NCI-H1092 (cell line): ENCODE measurements around the gene ZNF121.
"Not testable (repeated sequence)": the region's sequence is repeated elsewhere in the genome, so short reads cannot be mapped to it uniquely, and the experiment has no call there.

ENCODE experiments used
- DNase-seq: peaks from one replicate; lab custom pipeline; 2025; lab: John Stamatoyannopoulos, UW

Gene ZNF121

DNA sequence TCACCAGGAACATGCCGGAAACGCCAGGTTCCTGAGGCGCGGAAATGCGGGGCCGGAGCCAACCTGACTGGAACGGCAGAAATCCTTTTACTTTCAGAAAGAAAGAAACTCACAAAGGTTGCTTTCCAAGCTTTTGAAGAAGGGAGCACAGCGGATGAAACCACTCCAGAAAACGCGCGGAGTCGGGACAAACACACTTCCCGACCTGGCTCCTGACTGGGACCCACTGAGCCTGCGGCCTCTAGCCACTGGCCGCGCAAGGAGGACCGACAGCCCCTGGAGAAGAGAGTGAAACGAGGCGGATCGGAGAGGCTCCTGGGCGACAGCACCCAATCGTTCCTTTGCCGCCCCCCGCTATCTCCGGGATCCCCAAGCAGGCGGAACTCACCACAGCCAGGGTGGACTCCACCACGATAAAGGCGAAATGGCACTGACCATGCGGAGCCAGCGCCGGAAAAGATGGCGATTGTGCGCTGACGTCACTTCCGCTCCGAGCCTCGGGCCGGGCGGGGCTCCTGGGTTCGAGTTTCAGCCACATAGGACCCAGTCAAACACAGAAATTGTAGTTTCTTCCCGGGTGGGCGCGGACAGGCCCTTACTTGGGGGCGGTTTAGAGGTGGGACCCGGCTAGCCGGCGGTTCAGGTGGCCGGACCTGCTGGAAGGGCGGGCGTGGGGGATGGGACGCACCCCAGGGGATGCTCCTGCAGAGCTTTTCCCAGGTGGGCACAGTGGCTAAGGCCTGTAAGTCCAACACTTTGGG lies at the start of gene ZNF121:
ZNF121 (minus strand) TSS at position 432 of the 761 bp plus-strand sequence. CDS start 16,407 bp downstream, outside the sequence.
- peak; percentile 86 for DNase-seq

DNA sequence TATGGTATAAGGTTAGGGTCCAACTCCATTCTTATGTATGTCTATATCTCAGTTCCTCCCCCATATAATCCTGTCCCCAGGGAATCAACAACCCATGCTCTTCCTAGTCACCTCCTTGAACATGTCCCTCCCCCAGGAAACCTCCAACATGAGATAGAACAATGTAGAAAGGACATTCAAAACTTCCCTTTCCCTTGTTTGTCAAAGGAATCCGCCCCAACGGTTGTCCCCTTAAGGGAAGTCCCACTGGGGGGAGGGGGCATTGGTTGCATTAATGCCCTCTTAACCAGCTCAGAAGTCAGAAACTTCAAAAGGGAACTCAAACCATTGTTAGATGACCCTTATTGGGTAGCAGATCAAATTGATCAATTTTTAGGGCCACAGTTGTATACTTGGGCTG lies 43.6 kb upstream of the ZNF121 start:
- DNase-seq: no peak

DNA sequence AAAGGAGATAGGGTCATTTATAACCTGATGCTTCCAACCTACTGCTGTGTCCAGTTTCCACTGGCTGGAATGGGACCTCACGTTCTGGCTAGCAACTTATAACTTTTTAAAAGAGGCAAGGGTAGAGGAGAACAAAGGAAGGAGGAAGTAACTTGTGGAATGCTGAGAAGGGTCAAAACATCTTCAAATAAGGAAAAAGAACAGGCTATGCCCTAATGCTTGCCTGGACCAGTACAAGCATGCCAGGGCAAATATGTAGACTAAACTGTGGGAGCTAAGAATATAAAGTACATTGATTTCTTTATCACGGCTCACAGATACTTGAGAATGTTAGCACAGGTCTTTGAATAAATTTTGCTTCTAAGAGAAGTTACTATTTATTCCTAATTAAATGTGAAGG lies 38.2 kb upstream of the ZNF121 start:
- no peak for DNase-seq

DNA sequence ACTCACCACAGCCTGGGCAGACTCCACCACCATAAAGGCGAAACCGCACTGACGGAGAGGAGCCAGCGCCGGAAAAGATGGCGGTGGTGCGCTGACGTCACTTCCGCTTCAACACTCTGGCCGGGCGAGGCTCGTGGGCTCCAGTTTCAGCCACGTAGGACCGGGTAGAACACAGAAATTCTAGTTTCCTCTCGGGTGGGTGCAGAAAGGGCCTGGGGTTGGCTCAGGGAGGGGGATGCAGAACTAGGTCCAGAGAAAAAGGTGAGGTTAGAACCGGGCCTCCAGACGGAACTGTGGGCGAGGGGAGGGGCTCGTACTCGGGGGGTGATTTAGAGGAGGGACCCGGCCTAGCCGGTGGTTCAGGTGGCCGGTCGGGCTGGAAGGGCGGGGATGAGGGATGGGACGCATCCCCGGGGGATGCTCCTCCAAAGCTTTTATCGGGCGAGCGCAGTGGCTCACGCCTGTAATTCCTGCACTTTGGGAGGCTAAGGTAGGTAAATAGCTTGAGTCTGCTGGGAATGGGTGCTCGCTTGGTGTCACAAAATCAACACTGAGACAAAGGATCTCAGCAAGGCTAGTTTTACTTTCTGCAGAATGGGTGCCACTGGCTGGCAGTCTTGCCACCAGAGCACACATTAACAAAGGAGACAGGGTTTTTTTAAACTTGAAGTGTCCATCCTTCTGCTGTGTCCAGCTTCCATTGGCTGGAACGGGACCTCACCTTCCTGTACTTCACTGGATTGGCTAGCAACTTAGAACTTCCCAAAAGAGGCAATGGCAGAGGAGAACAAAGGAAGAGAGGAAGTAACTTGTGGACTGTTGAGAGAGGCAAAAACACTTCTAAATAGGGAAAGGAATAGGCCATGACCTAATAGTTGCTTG lies 37.1 kb upstream of the ZNF121 start, which contains the start of gene ZNF561:
ZNF561 (minus strand) TSS at position 77 of the 882 bp plus-strand sequence. CDS start 1,776 bp downstream, outside the sequence.
- DNase-seq: peak; percentile 77

DNA sequence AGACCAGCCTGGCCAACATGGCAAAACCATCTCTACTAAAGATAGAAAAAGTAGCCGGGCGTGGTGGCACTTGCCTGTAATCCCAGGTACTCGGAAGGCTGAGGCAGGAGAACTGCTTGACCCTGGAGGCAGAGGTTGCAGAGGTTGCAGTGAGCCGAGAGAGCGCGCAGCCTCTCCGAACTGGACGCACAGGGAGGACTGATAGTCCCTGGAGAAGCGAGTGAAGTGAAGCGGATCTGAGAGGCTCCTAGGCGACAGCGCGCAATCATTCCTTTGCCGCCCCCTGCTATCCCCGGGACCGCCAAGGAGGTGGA lies 36.5 kb upstream of the ZNF121 start:
- DNase-seq: no peak

DNA sequence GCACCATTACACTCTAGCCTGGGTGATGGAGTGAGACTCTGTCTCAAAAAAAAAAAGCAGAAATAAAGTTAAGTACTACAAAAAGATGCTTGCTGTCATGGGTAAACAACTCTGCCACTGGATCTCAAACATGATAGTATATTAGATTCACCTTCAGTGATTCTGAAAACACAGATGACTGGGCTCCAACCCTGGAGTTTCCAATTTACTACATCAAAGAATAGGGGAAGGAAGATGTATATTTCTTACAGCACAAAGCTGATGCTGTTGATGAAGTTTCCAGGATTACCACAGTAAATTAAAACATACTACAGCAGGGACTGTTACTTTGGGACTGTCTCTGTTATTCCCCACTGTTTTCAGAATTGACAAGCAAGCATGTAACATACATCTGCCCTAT lies 31.5 kb upstream of the ZNF121 start:
- DNase-seq: no peak

DNA sequence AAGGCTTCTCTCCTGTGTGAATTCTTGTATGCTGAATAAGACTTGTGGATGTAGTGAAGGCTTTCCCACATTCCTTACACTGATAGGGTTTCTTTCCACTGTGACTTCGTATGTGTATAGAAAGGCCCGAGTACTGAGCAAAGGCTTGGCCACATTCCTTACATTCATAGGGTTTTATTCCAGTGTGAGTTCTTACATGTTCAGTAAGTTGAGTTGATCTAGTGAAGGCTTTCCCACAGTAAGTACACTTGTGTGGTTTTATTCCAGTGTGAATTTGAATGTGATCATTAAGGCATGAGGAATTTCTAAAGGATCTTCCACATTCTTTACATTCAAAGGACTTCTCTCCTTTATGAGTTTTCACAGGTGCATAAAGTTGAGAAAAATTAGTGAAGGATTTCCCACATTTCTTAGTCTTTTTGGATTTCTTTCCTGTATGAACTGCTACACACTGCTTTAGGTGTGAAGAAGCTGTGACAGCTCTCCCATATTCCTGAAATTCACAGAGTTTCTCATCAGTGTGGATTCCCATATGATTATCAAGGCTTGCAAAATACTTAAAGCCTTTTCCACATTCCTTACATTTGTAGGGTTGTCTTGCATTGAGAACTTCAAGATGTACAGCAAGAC lies 26.3 kb upstream of the ZNF121 start:
- no peak for DNase-seq

DNA sequence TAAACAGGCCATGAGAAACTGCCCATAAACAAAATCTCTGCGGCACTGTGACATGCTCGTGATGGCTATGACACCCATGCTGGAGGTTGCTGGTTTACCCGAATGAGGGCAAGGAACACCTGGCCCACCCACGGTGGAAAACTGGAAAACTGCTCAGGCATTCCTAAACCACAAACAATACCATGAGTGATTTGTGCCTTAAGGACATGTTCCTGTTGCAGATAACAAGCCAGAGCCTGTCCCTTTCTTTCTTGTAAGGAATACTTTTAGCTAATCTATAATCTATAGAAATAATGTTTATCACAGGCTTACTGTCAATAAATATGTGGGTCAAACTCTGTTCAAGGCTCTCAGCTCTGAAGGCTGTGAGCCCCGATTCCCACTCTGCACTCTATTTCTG lies 24.6 kb upstream of the ZNF121 start:
- no peak for DNase-seq

DNA sequence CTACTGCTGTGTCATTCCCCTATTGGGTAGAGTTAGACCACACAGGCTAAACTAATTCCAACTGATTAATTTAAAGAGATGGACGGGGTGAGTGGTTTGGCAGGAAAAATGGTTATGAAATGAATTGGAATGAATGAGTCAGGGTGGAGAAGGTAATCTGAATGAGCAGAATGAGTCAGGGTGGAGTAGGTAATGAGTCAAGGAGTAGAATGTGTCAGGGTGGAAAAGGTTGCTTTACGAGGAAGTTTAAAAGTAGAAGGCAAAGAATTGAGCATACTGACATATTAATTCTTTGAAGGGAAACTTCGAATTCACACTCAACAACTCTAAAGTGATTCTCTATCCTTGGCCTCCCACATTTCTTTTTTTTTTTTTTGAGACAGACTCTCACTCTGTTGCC lies 12.7 kb upstream of the ZNF121 start:
- no peak for DNase-seq

DNA sequence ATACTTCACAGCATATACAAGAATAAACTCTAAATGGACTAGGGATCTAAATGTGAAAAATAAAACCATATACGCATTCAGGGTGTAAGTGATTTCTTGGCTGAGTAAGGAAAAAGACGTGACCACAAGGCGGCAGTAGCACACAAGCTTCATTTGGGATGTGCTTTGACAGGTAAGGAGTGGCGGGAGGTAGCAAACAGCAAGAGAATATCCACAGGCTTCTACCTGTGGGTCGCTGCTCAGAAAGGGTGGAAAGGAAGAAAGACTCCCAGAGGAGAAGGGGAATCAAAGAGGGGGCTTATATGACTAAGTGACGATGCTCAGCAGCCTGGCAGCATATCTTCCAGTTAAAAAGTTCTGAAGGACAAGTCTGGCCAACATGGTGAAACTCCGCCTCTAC lies 2.5 kb upstream of the ZNF121 start:
- DNase-seq: peak; percentile 56

DNA sequence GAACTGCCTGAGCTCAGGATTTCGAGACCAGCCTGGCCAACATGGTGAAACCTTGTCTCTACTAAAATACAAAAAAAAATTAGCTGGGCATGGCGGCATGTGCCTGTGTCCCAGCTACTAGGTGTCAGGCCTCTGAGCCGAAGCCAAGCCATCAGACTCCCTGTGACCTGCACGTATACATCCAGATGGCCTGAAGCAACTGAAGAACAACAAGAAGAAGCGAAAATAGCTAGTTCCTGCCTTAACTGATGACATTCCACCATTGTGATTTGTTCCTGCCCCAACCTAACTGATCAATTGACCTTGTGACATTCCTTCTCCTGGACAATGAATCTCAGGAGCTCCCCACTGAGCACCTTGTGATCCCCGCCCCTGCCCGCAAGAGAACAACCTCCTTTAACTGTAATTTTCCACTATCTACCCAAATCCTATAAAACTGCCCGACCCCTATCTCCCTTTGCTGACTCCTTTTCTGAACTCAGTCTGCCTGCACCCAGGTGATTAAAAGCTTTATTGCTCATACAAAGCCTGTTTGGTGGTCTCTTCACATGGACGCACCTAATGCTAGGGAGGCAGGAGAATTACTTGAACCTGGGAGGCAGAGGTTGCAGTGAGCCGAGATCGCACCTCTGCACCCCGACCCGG lies 2.1 kb downstream of the ZNF121 start:
- DNase-seq: not testable (repeated sequence)

DNA sequence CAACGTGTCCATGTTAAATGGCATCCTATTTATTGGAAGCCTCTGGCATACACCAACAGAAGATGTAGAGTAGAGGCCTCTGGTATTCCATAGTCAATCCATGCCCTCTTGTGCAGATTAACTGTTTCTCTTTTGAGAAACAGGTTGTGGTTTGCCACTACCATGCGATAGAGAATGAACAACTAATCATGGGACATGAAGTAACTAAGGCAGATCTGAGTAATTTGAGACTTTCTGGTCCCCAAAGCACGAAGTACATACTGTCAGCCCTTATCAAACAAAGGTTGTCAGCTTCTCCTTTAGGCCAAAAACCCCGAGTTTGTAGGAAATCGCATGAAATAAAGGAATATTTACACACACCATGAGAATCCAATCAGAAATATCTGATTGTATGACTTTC lies 3.6 kb downstream of the ZNF121 start:
- no peak for DNase-seq

DNA sequence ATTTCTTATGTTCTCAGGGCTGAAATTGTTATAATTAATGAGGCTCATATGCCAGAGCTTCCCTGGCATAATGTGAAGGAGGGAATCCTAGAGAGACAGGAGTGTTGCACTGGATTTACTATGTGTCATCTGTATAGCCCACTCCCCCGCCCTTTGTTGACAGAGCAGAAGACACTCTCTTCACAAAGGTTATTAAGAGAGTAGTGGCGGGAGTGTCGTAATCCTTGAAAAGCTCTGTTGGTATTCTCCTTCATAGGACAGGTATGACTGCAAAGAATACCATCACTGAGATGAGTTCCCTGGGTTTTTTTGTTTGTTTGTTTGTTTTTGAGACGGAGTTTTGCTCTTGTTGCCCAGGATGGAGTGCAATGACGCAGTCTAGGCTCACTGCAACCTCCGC lies 14.0 kb downstream of the ZNF121 start:
- DNase-seq: no peak

DNA sequence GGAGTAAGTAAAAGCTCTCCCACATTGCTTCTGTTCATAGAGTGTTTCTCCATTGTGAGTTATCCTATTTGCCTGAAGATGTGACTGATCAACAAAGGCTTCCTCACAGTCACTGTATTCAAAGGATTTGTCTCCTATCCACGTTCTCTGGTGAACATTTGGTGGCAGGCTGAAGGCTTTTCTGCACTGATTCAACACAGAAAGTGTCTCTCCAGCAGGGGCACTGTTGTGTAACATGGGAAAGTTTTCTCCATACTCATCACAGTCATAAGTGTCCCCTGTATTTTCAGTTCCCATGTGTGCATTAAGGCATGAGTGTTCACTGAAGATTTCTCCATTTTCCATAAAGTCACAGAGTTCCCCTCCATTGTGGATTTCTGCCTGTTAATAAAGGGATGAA lies 17.6 kb downstream of the ZNF121 start:
- no peak for DNase-seq

DNA sequence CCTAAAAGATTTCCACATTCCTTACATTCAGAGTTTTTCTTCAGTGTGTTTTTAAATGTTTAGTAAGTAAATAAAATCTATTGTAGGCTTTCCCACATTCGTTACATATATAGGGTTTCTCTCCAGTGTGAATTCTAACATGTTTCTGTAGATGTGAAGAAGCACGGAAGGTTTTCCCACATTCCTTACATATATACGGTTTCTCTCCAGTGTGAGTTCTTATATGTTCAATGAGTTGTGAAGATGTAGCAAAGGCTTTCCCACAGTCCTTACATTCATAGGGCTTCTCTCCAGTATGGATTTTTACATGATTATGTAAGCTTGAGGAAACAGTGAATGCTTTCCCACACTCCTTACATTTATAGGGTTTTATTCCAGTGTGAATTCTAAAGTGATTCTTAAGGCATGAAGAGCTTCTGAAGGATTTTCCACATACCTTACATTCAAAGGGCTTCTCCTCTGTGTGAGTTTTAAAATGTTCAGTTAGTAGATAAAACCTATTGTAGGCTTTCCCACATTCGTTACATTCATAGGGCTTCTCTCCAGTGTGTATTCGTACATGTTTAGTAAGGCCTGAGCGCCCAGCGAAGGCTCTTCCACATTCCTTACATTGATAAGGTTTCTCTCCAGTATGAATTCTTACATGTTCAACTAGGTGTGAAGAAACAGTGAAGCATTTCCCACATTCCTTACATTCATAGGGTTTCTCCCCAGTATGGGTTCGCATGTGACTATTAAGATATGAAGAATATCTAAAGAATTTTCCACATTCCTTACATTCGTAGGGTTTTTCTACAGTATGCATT lies 18.2 kb downstream of the ZNF121 start:
- no peak for DNase-seq

DNA sequence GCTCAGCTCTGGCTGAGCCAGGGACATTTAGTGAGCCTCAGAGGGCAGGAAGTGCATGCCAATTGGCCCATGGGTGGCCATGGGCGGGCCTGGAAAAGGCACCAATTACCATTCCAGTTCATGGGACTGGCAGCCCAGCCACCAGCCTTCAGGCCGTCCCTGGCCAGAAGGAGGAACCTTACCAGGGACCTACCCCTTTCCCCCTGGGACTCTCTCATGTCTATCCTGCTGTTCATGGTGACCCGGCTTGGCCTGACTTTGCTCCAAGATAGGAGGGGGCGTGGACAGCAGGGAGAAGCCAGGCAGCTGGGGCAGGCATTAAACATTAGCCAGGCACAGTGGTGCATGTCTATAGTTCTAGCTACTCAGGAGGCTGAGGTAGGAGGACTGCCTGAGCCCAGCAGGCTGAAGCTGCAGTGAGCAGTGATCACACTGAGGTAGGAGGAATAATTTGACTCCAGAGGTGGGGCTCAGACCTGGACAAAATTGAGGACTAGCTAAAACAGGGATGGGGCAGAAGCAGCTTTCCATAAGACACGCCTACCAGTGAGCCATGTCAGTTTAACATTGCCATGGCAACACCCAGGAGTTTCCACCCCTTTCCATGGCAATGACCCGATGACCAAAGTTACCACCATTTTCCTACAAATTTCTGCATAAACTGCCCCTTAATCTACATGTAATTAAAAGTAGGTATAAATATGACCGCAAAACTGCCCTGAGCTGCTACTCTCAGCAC lies 31.6 kb downstream of the ZNF121 start:
- no peak for DNase-seq

DNA sequence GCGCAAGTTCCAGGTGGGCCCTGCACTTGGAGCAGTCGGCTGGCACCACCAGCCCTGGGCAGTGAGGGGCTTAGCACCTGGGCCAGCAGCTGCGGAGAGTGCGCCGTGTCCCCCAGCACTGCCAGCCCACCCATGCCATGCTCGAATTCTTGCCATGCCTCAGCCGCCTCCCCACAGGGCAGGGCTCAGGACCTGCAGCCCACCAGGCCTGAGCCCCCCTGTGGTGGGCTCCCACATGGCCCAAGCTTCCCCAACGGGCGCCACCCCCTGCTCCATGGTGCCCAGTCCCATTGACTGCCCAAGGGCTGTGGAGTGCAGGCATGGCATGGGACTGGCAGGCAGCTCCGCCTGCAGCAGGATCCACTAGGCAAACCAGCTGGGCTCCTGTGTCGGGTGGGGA lies 36.4 kb downstream of the ZNF121 start:
- no peak for DNase-seq

DNA sequence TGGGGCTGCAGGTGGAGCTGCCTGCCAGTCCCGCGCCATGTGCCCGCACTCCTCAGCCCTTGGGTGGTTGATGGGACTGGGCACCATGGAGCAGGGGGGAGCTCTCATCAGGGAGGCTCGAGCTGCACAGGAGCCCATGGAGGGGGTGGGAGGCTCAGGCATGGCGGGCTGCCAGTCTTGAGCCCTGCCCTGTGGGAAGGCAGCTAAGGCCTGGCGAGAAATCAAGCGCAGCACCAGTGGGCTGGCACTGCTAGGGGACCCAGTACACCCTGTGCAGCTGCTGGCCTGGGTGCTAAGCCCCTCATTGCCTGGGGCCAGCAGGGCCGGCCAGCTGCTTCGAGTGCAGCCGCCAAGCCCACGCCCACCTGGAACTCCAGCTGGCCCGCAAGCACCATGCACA lies 43.0 kb downstream of the ZNF121 start:
- DNase-seq: not testable (repeated sequence)

DNA sequence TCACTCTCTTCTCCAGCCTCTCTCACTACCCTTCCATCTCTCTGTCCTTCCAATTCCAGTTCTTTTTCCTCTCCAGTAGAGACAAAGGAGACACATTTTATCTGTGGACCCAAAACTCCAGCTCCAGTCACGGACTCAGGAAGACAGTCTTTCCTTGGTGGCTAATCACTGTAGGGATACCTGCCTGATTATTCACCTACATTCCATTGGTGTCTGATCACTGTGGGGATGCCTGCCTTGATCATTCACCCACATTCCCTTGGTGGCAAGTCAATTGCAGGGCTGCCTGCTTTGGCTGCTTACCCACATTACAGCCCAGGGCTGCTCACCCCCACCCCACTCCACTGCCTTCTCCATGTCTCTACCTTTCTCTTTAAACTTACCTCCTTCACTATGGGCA lies 44.4 kb downstream of the ZNF121 start:
- DNase-seq: not testable (repeated sequence)

DNA sequence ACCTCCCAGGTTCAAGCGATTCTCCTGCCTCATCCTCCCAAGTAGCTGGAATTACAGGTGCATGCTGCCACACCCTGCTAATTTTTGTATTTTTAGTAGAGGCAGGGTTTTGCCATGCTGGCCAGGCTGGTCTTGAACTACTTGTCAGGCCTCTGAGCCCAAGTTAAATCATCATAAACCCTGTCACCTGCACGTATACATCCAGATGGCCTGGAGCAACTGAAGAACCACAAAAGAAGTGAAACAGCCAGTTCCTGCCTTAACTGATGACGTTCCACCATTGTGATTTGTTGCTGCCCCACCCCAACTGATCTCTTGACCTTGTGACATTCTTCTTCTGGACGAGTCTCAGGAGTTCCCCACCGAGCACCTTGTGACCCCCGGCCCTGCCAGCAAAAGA lies 45.1 kb downstream of the ZNF121 start:
- DNase-seq: not testable (repeated sequence)
